ENCODE measurements around the gene SERPINA6.

Gene SERPINA6

DNA sequence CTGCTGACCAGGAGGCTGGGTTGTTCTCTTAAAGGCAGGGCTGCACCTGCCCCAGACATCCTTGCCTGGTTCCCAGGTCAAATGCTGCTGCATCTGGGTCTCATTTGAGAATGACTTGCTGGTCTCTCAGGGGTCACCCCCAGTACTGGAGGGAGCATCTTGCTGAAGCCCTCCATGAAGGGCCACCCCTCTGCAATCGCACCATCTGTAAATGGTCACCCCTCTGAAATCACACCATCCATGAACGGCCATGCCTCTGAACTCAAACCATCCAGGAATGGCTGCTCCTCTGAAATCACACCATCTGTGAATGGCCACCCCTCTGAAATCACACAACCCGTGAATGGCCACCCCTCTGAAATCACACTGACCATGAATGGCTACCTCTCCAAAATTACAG is 7.3 kb upstream of the SERPINA6 start:
- TF ChIP-seq Cebpa-rat (IDR thresholded peaks at IDR 0.05) = no peak
- Histone ChIP-seq H3K27ac (no peak overlapping the region), H3K9ac (no peak overlapping the region), H3K27me3 (no peaks in the 10 kb centered on the region), H3K4me1 (no peaks in the 10 kb centered on the region), H3K4me3 (no peak overlapping the region), H3K9me3 (no peaks in the 10 kb centered on the region), H3K4me2 (no peak overlapping the region), H3K36me3 (no peaks in the 10 kb centered on the region), H4K20me1 (no peaks in the 10 kb centered on the region)

DNA sequence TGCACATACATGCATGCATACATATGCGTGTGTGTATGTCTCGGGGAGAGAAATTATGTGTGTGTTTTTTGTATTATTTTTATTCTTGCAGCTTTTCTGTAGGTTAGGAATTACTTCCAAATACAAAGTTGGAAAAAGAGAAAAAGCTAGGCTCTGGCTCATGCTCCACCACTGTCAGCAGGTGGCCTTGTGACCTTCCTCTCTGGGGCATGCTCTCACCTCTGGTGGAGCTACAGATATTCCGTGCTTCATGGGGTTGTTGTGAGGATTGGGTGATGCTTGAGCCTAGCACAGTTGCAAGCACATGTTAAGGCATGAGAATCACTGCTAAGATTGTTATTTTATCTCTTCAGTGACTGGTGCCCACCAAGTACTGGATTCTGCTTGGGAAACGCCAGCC is 6.7 kb upstream of the SERPINA6 start:
- H3K4me3 ChIP-seq = no peak overlapping the region
- no peak for TF ChIP-seq Cebpa-rat (IDR thresholded peaks at IDR 0.05)

GRCh38 chr14:94328196-94328595 is 5.1 kb upstream of the SERPINA6 start:
- Histone ChIP-seq H3K36me3 (no peaks in the 10 kb centered on the region), H3K4me3 (no peak overlapping the region), H3K4me1 (no peaks in the 10 kb centered on the region), H3K27ac (no peak overlapping the region), H3K9me3 (no peaks in the 10 kb centered on the region), H3K9ac (no peak overlapping the region), H3K4me2 (no peak overlapping the region), H3K27me3 (no peaks in the 10 kb centered on the region), H4K20me1 (no peaks in the 10 kb centered on the region)
- no peak for TF ChIP-seq Cebpa-rat (IDR thresholded peaks at IDR 0.05)

More for the DNA sequence above, 6.7 kb upstream of the SERPINA6 start:
- H3K27me3 ChIP-seq = no peaks in the 10 kb centered on the region
- H3K27ac ChIP-seq = no peak overlapping the region
- no peaks in the 10 kb centered on the region for H3K36me3 ChIP-seq
- H3K9ac ChIP-seq = no peak overlapping the region
- no peaks in the 10 kb centered on the region for H4K20me1 ChIP-seq
- no peaks in the 10 kb centered on the region for H3K9me3 ChIP-seq
- H3K4me2 ChIP-seq = no peak overlapping the region
- H3K4me1 ChIP-seq = no peaks in the 10 kb centered on the region

GRCh38 chr14:94321421-94322271 is 1.5 kb downstream of the SERPINA6 start:
- Histone ChIP-seq H3K4me1 (no peaks in the 10 kb centered on the region), H4K20me1 (no peaks in the 10 kb centered on the region), H3K27me3 (no peaks in the 10 kb centered on the region), H3K4me2 (no peak overlapping the region), H3K27ac (no peak overlapping the region), H3K4me3 (no peak overlapping the region), H3K9me3 (no peaks in the 10 kb centered on the region), H3K9ac (no peak overlapping the region), H3K36me3 (no peaks in the 10 kb centered on the region)
- no peak for TF ChIP-seq Cebpa-rat (IDR thresholded peaks at IDR 0.05)

DNA sequence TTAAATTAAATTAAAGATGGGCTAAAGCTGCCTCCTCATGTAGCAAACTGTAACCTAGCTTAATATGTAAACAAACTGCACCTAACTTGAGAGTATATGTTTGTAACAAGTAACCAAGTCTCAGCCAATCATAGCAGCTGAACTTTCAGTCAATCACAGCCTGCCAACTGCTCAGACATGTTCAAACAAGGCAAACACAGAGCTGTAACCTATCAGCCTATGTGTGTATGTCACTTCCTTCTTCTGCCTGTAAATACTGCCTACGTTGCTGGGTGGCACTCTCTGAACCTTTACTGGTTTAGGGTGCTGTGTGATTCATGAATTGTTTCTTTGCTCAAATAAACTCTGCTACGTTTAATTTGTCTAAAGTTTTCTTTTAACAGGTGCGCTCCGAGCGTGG is 2.9 kb downstream of the SERPINA6 start:
- TF ChIP-seq Cebpa-rat (IDR thresholded peaks at IDR 0.05) = no peak
- Histone ChIP-seq H3K4me3 (no peak overlapping the region), H4K20me1 (no peaks in the 10 kb centered on the region), H3K27me3 (no peaks in the 10 kb centered on the region), H3K36me3 (no peaks in the 10 kb centered on the region), H3K4me2 (no peak overlapping the region), H3K27ac (no peak overlapping the region), H3K4me1 (no peaks in the 10 kb centered on the region), H3K9me3 (no peaks in the 10 kb centered on the region), H3K9ac (no peak overlapping the region)

DNA sequence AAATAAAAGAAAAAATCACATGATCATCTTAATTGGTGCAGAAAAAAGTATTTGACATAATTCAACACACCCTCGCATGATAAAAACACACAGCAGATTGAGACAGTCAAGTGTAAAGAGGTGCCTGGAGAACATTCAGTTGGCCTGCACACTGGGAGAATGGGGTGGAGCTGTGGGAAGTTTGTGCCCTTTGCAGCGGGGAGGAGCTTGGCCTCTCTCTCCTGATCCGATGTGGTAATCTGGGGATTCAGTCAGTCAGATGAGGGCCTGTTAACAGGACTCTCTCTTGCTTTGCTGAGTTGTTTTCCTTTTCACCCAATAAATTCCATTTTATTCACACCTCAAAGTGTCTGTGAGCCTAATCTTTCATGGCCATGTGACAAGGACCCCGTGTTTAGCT is 5.9 kb downstream of the SERPINA6 start:
- no peaks in the 10 kb centered on the region for H3K27me3 ChIP-seq
- no peak for TF ChIP-seq Cebpa-rat (IDR thresholded peaks at IDR 0.05)
- H3K27ac ChIP-seq = no peak overlapping the region
- no peaks in the 10 kb centered on the region; the same call in 1 of the 2 replicates for H3K9me3 ChIP-seq
- no peak overlapping the region for H3K4me3 ChIP-seq
- H3K36me3 ChIP-seq = no peaks in the 10 kb centered on the region
- no peak overlapping the region for H3K4me2 ChIP-seq
- no peaks in the 10 kb centered on the region for H3K4me1 ChIP-seq
- H4K20me1 ChIP-seq = no peaks in the 10 kb centered on the region
- H3K9ac ChIP-seq = no peak overlapping the region

DNA sequence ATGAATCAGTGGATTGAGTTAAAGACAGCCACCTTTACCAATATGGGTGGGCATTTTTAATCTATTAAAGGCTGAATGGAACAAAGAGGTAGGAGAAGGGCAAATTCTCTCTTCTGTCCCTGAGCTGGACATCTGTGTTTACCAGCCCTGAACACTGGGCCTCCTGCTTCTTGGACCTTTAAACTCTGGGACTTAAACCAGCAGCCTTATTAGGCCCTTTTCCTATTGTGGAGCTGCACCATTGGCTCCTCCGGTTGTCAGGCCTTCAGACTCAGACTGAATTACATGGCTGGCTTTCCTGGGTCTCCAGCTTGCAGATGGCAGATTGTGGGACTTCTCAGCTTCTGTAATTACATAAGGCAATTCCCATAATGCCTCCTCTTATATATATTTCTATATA is 6.4 kb downstream of the SERPINA6 start:
- no peak for TF ChIP-seq Cebpa-rat (IDR thresholded peaks at IDR 0.05)
- Histone ChIP-seq H3K4me2 (no peak overlapping the region), H3K36me3 (no peaks in the 10 kb centered on the region), H3K27ac (no peak overlapping the region), H3K4me3 (no peak overlapping the region), H3K9me3 (no peaks in the 10 kb centered on the region; the same call in 1 of the 2 replicates), H3K4me1 (no peaks in the 10 kb centered on the region), H3K27me3 (no peaks in the 10 kb centered on the region), H3K9ac (no peak overlapping the region), H4K20me1 (no peaks in the 10 kb centered on the region)

DNA sequence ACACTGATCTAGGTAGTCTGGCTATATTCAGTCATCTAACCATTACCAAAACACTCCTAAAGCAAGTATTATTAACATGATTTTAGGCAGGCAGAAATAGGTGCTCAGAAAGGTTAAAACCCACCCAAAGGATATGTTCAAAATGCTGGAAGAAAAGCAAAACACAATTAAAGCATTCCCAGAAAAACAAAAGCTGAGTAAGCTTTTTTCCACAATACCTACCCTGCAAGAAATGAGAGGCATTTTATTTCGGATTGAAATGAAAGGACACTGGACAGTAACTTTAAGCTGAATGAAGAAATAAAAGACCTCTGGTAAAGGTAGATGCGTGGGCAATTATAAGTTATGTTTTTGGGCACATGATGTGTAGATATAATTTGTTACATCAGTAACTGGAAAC is 8.2 kb downstream of the SERPINA6 start:
- Histone ChIP-seq H3K27ac (no peak overlapping the region), H3K36me3 (no peaks in the 10 kb centered on the region), H3K4me3 (no peak overlapping the region), H3K27me3 (no peaks in the 10 kb centered on the region), H3K4me2 (no peak overlapping the region), H3K9ac (no peak overlapping the region), H3K4me1 (no peaks in the 10 kb centered on the region), H4K20me1 (no peaks in the 10 kb centered on the region), H3K9me3 (no peaks in the 10 kb centered on the region; the same call in 1 of the 2 replicates)
- no peak for TF ChIP-seq Cebpa-rat (IDR thresholded peaks at IDR 0.05)

DNA sequence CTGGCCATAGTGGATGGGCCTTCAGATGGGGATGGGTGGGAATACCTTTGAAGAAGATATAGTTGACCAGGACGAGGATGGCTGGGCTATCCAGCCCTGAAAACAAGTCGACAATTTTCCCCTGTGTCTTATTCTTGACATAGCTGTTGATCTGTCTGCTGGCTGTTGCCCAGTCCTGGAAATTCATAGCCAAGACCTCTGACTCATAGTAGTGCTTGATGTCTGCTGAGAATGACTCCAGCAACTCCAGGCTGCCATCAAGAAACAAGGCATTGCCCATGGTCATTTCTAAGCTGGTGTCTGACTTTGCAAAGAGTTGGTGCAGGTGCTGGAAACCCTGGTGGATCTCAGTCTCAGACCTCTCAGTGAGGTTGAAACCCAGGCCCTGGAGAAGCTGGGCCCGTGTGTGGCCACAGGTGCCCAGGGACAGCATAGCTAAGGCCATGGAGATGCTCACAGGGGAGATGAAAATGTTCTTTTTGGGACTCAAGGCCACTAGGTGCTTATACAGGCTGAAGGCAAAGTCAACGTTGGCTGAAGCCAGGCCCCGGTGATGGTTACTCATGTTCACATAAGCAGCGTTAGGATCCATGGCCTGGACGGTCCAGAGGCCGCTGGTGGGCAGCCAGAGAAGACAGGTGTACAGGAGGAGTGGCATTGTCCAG is 9.0 kb downstream of the SERPINA6 start:
- H3K4me2 ChIP-seq = no peak overlapping the region
- no peaks in the 10 kb centered on the region for H4K20me1 ChIP-seq
- no peaks in the 10 kb centered on the region for H3K36me3 ChIP-seq
- no peak overlapping the region for H3K4me3 ChIP-seq
- H3K9me3 ChIP-seq = no peaks in the 10 kb centered on the region; the same call in 1 of the 2 replicates
- TF ChIP-seq Cebpa-rat (IDR thresholded peaks at IDR 0.05) = no peak
- no peaks in the 10 kb centered on the region for H3K27me3 ChIP-seq
- no peak overlapping the region for H3K27ac ChIP-seq
- no peak overlapping the region for H3K9ac ChIP-seq
- H3K4me1 ChIP-seq = no peaks in the 10 kb centered on the region

- Histone ChIP-seq H3K4me3 (no peak overlapping the region), H3K9me3 (peaks cover 8% of the 10 kb centered on the region), H3K4me1 (no peaks in the 10 kb centered on the region), H3K36me3 (no peaks in the 10 kb centered on the region), H4K20me1 (no peaks in the 10 kb centered on the region), H3K9ac (no peak overlapping the region), H3K4me2 (no peak overlapping the region), H3K27me3 (no peaks in the 10 kb centered on the region), H3K27ac (no peak overlapping the region)
- TF ChIP-seq Cebpa-rat (IDR thresholded peaks at IDR 0.05) = no peak
Observed at GRCh38 chr14:94312481-94313246, 10.5 kb downstream of the SERPINA6 start.
